ENCODE results near the gene MGAT4A.

DNA sequence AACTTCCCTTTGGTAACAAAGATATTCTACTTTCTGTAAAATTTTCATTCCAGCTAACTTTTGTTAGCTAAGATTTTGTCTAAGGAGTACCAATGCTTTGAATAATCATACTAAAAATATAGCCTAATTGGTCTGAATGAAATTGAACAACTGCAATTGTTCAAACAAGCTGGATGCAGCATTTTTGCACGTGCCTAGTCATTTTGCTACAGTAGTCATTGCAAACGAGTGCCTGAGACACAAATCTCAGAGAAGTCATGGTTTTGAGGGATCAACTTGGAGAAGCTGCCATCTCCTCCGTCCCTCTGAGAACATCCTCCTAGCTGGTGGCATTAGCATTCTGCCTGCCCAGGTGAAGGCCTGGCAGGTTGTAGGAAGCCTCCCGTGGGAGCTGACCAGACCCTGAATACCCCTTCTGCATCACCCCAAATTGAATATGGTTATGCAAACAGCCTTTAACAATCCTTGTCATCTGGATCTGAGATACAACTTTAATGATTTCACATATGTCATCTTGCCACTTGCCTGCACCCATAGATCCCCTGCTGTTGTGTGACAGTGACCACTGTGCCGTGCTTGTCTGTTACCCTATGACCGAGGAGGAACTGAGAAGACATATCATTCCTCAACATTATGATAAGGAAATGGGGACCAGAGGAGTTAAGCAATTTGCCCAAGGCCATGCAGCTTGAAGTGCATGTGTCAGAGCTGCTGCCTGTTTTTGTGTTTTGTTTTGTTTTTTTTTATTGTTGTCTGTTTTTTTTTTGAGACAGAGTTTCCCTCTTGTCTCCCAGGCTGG is 29.1 kb upstream of the MGAT4A start:
- TF ChIP-seq POLR2A (IDR thresholded peaks at IDR 0.05): no peak
- TF ChIP-seq, protein P1, sequence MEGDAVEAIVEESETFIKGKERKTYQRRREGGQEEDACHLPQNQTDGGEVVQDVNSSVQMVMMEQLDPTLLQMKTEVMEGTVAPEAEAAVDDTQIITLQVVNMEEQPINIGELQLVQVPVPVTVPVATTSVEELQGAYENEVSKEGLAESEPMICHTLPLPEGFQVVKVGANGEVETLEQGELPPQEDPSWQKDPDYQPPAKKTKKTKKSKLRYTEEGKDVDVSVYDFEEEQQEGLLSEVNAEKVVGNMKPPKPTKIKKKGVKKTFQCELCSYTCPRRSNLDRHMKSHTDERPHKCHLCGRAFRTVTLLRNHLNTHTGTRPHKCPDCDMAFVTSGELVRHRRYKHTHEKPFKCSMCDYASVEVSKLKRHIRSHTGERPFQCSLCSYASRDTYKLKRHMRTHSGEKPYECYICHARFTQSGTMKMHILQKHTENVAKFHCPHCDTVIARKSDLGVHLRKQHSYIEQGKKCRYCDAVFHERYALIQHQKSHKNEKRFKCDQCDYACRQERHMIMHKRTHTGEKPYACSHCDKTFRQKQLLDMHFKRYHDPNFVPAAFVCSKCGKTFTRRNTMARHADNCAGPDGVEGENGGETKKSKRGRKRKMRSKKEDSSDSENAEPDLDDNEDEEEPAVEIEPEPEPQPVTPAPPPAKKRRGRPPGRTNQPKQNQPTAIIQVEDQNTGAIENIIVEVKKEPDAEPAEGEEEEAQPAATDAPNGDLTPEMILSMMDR (IDR thresholded peaks at IDR 0.05): no peak
